BLaER1 treated with 17β-estradiol and CSF1 and Interleukin-3, amounts not matched to agents 10 nM and 100 nM (cell line): ENCODE results near the gene ZBTB5.

Experiments used
- H3K27ac ChIP-seq, 11 experiments: shearing (Covaris generic); formaldehyde crosslinking; 2 replicates each; pipeline ENCODE4 v1.8.1; 2022
- H3K27me3 ChIP-seq, 11 experiments: shearing (Covaris generic); formaldehyde crosslinking; 2 replicates each; pipeline ENCODE4 v1.8.1; 2022
- H3K36me3 ChIP-seq, 11 experiments: shearing (Covaris generic); formaldehyde crosslinking; 2 replicates each; pipeline ENCODE4 v1.8.1; 2022
- H3K4me1 ChIP-seq, 10 experiments: shearing (Covaris generic); formaldehyde crosslinking; 2 replicates each; pipeline ENCODE4 v1.8.1; 2022
- H3K4me2 ChIP-seq, 11 experiments: shearing (Covaris generic); formaldehyde crosslinking; 2 replicates each; pipeline ENCODE4 v1.8.1; 2022
- H3K4me3 ChIP-seq, 10 experiments: shearing (Covaris generic); formaldehyde crosslinking; 2 replicates each; pipeline ENCODE4 v1.8.1; 2022
- H3K9ac ChIP-seq, 11 experiments: shearing (Covaris generic); formaldehyde crosslinking; 2 replicates each; pipeline ENCODE4 v1.8.1; 2022
- H3K9me3 ChIP-seq, 11 experiments: shearing (Covaris generic); formaldehyde crosslinking; replicated peaks in 1 of 11; 2 replicates each; pipeline ENCODE4 v1.8.1; 2022
- H4K20me1 ChIP-seq, 11 experiments: shearing (Covaris generic); formaldehyde crosslinking; 2 replicates each; pipeline ENCODE4 v1.8.1; 2022
- Cebpa-rat ChIP-seq, 11 experiments: shearing (Covaris generic); IDR thresholded peaks; 2 replicates each; pipeline ENCODE4 v1.8.1; 2022

The ZBTB5 gene

DNA sequence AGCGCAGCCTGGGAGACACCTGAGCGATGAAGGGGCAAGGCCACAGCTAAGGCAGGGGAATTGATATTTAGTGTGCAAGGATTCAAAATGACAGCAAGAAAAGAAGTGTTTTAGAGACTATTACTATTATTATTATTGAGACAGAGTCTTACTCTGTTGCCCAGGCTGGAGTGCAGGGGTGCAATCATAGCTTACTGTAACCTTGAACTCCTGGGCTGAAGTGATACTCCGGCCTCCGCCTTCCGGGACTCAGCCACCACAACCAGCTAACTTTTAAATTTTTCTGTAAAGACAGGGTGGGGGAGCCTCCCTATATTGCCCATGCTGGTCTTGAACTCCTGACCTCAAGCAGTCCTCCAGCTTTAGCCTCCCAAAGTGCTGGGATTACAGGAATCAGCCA lies 46.0 kb downstream of the ZBTB5 start:
- Histone ChIP-seq H3K27ac (no peak overlapping the region), H3K27me3 (no peaks in the 10 kb centered on the region), H3K36me3 (peaks cover 0 to 7% (median 0%) of the 10 kb centered on the region in 11 experiments; a peak in 4 of 22 replicates), H4K20me1 (peaks cover 4 to 13% (median 8%) of the 10 kb centered on the region in 11 experiments; a peak in 16 of 22 replicates), H3K4me2 (peak overlapping the region in 5 of 11 experiments; percentile 6 to 59 (median 51); a peak in 11 of 22 replicates), H3K9me3 (no peaks in the 10 kb centered on the region), H3K4me1 (peaks cover 18 to 82% (median 51%) of the 10 kb centered on the region in 10 experiments), H3K4me3 (no peak overlapping the region), H3K9ac (no peak overlapping the region)
- no peak for TF ChIP-seq Cebpa-rat (IDR thresholded peaks at IDR 0.05)

DNA sequence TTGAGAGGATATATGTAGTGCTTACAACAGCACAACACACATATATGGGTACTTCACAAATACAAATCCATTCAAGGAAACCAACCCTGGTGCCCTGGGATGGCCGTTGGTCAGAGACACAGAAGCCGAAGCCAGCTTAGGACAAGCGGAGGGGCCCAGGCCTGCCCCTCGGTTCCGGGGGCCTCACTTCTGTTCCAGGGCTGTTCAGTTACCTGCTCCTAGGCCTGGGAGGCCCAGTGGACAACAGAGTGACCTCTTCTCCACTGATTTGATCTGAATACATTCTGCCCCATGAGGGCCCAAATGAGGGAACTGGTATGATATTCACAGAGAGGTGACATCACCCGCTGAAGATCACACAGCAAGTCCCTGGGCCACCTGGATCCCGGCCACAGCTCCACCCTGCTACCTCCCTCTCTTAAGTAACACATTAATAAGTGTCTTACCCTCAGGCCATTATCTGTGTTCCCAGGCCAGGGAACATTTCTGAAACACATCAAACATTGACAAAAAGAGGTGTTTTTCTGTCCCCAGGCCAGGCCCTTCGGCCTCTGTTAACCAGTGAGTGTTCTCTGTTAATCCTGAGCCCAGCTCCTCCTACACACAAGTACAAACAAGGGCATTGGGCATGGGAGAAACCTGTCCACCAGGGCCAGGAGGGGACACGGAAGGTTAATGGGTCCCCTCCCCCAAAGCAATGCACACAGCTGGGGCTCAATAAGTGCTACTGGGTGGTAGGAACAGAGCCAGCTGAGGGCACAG lies 47.2 kb downstream of the ZBTB5 start:
- TF ChIP-seq Cebpa-rat (IDR thresholded peaks at IDR 0.05) = no peak
- Histone ChIP-seq H3K9ac (no peak overlapping the region), H3K27ac (no peak overlapping the region), H4K20me1 (peaks cover 0 to 1% (median 0%) of the 10 kb centered on the region in 11 experiments; a peak in 1 of 22 replicates), H3K4me3 (no peak overlapping the region), H3K4me2 (peak overlapping the region in 2 of 11 experiments; percentile 51 to 52; a peak in 1 of 22 replicates), H3K4me1 (peaks cover 6 to 82% (median 49%) of the 10 kb centered on the region in 10 experiments; a peak in 19 of 20 replicates), H3K27me3 (no peaks in the 10 kb centered on the region), H3K9me3 (no peaks in the 10 kb centered on the region), H3K36me3 (no peaks in the 10 kb centered on the region)

DNA sequence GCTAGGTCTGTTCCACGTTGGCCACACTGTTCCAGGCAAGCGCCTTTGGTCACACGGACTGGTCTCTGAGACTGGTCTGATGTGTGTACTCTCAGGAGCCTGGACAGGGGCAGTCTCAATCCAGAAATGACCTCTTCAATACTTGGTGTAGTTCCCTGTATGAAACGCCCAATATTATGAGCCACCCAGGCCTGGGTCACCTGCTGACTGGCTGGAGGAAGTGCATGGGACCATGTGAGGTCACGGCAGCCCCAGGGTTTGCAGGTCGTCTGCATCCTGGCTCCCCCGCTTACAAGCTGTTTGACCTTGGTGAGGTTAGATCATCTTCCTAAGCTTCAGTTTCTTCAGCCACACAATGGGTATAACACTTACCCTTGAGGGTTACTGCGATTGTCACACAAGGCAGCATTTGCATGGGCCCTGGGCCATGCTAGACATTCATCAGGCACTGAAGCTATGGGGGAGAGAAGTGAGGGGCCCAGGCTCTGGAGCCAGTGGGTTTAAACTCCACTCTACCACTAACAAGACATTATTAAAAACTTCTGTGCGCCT lies 47.9 kb downstream of the ZBTB5 start:
- no peak for TF ChIP-seq Cebpa-rat (IDR thresholded peaks at IDR 0.05)
- H3K27me3 ChIP-seq = no peaks in the 10 kb centered on the region
- H3K4me3 ChIP-seq = no peak overlapping the region
- no peaks in the 10 kb centered on the region for H3K36me3 ChIP-seq
- H3K4me1 ChIP-seq = peaks cover 7 to 87% (median 55%) of the 10 kb centered on the region in 10 experiments; a peak in 19 of 20 replicates
- H3K9ac ChIP-seq = no peak overlapping the region
- no peaks in the 10 kb centered on the region for H4K20me1 ChIP-seq
- H3K9me3 ChIP-seq = no peaks in the 10 kb centered on the region
- no peak overlapping the region for H3K27ac ChIP-seq
- no peak overlapping the region for H3K4me2 ChIP-seq

DNA sequence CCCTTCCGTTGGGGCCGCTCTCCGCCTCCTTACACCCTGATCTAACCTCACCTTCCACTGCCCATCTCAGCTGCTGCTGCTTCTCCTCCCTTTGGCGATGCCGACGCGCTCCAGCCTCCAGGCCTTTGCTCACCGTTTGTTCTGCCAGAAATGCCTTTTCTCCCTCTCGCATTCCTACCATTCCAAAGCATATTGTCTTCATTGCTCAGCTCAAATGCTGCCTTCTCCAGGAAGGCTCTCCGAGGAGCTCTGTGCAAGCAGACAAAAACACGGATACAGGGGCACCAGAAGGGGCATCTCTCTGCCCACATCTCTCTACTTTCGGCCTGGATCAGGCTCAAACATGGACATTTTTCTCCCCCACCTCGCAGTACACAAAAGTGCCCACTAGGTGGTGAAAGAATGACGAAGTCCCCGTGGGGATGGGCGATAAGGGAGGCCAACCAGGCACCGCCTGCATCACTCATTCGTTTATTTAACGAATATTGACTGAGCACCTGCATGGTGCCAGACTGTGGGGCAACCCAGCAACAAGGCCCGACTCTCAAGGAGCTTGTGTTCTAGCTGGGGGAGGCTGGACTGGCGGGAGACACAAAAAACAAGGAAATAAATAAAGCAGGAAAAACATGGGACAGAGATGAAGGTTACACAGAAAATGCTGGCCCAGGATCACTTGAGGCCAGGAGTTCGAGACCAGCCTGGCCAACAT lies 50.1 kb downstream of the ZBTB5 start:
- no peak for TF ChIP-seq Cebpa-rat (IDR thresholded peaks at IDR 0.05)
- no peaks in the 10 kb centered on the region for H3K36me3 ChIP-seq
- no peak overlapping the region for H3K4me3 ChIP-seq
- peak overlapping the region; percentile 2 to 93 (median 41); a peak in 19 of 22 replicates for H3K4me2 ChIP-seq
- peaks cover 22 to 96% (median 68%) of the 10 kb centered on the region in 10 experiments for H3K4me1 ChIP-seq
- H3K9ac ChIP-seq = peak overlapping the region in 6 of 11 experiments; percentile 0 to 42 (median 18); a peak in 6 of 22 replicates
- peak overlapping the region in 5 of 11 experiments; percentile 3 to 41 (median 35); a peak in 4 of 22 replicates for H3K27ac ChIP-seq
- H4K20me1 ChIP-seq = no peaks in the 10 kb centered on the region
- H3K9me3 ChIP-seq = no peaks in the 10 kb centered on the region
- no peaks in the 10 kb centered on the region for H3K27me3 ChIP-seq

DNA sequence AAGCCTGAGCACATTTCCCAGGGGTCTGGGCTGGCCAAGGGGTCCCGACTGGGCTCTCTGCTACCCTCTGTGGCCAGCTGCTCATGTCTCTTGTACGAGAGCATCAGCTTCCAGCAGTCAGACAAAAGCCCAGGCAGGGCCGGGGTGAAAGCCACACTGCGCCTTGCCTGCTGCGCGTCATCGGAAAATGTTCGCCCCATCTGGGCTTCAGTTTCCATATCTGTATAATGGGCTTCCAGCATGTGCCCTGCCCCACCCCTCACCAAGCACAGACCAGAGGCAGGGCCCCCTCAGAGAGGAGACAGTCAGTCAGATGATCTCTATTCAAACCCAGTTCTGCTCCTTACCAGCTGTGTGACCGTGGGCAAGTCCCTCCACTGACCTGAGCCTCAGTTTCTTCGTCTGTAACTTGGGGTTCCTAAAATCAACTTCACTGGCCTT lies 50.7 kb downstream of the ZBTB5 start:
- Histone ChIP-seq H3K4me2 (peak overlapping the region in 8 of 11 experiments; percentile 3 to 93 (median 48); a peak in 12 of 22 replicates), H3K36me3 (no peaks in the 10 kb centered on the region), H3K4me3 (no peak overlapping the region), H3K9ac (peak overlapping the region in 7 of 11 experiments; percentile 0 to 42 (median 28); a peak in 6 of 22 replicates), H3K27me3 (no peaks in the 10 kb centered on the region), H4K20me1 (no peaks in the 10 kb centered on the region), H3K9me3 (no peaks in the 10 kb centered on the region), H3K4me1 (peaks cover 23 to 96% (median 68%) of the 10 kb centered on the region in 10 experiments), H3K27ac (peak overlapping the region in 5 of 11 experiments; percentile 3 to 41 (median 35); a peak in 5 of 22 replicates)
- no peak for TF ChIP-seq Cebpa-rat (IDR thresholded peaks at IDR 0.05)

DNA sequence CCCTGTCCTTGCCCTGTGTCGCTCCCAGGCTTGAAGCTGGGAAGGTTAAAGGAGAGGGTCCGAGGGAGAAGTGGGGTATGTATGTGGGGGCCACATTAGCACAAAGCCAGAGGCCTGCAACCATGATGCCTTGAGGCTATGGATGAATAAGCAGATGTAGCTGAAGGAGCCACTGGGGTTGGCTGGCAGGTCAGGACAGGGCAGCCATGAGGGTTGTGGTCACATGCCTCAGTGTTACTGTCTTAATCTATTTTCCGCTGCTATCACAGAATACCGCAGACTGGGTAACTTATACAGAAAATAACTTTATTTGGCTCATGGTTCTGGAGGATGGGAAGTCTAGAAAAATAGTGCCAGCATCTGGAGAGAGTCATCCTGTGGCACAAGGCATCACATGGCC lies 51.9 kb downstream of the ZBTB5 start:
- no peak for TF ChIP-seq Cebpa-rat (IDR thresholded peaks at IDR 0.05)
- Histone ChIP-seq H4K20me1 (no peaks in the 10 kb centered on the region), H3K4me2 (peak overlapping the region in 6 of 11 experiments; percentile 73 to 93 (median 84); a peak in 12 of 22 replicates), H3K27me3 (peaks cover 0 to 5% (median 0%) of the 10 kb centered on the region in 11 experiments; a peak in 1 of 22 replicates), H3K36me3 (no peaks in the 10 kb centered on the region), H3K4me3 (no peak overlapping the region), H3K9ac (no peak overlapping the region), H3K9me3 (no peaks in the 10 kb centered on the region), H3K27ac (peak overlapping the region in 2 of 11 experiments; percentile 22 to 79; a peak in 2 of 22 replicates), H3K4me1 (peaks cover 31 to 96% (median 73%) of the 10 kb centered on the region in 10 experiments)

DNA sequence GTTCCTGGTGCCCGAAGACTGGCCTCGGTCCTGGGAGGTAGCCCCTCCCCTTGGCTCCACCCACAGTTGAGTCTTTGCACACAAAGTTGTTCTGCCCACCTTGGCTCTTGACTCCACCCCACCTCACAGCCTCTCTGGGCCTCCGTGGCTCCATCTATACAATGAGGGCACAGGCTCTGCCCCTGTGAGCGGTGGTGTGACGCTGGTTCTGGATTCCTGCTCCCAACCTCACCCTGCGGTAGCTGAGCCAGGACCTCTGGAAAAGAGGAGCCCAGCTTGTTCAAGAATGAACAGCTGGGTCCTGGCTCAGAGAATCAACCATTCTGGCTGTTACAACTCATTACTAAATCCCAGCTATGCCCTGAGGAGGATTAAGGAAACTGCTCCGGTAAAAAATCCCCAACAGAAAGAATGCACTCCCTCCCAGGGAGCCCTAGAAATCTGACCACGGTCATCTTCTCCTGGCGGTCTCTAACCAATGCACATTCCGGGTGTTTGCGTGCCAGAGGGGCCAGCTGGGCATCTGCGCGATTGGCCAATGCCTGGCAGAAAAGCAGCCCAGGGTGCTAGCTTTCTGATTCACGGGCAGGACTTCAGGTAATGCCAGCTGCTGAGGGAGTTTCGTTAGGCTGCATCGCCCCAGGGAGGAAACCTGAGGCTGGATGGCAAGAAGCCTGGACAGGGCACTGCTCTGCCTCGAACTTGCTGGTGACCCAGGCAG lies 52.7 kb downstream of the ZBTB5 start:
- no peaks in the 10 kb centered on the region for H3K9me3 ChIP-seq
- peak overlapping the region in 2 of 11 experiments; percentile 32 to 66; a peak in 1 of 22 replicates for H3K9ac ChIP-seq
- no peak overlapping the region for H3K4me3 ChIP-seq
- no peaks in the 10 kb centered on the region for H4K20me1 ChIP-seq
- TF ChIP-seq Cebpa-rat (IDR thresholded peaks at IDR 0.05) = no peak
- no peaks in the 10 kb centered on the region for H3K36me3 ChIP-seq
- H3K27ac ChIP-seq = peak overlapping the region in 3 of 11 experiments; percentile 22 to 79 (median 70); a peak in 5 of 22 replicates
- H3K27me3 ChIP-seq = peaks cover 0 to 5% (median 0%) of the 10 kb centered on the region in 11 experiments; a peak in 1 of 22 replicates
- H3K4me1 ChIP-seq = peaks cover 31 to 98% (median 79%) of the 10 kb centered on the region in 10 experiments
- H3K4me2 ChIP-seq = peak overlapping the region in 10 of 11 experiments; percentile 49 to 93 (median 80); a peak in 18 of 22 replicates
